A549 (cell line): ENCODE measurements around the gene TIMP1. TPM values are rescaled to one million over a fixed set of nuclear protein-coding genes. Genes with fewer than 3 reads are reported as not detected.

ENCODE experiments used
- ATAC-seq, 2 experiments: fragments of 200-7000 bp in 1 of 2; fragments of >200 bp in 1 of 2; cut with Nextera tagmentation in 1 of 2; cut with Tn5 transposase in 1 of 2; 3 replicates each; pipeline versions ENCODE4 v1.8.0 to v1.9.1; 2018 to 2020; ENCODE audit warnings: mild to moderate bottlenecking in 1 of 2, moderate library complexity in 1 of 2
- CTCF ChIA-PET: fragments of 300-600 bp; sonication (Branson Sonifier 250); formaldehyde crosslinking; extraction: SDS; loops from one replicate; lab custom pipeline; 2021; ENCODE audit warnings: antibody characterized with exemption, inconsistent platforms; lab: Yijun Ruan, JAX
- POLR2A ChIA-PET: fragments of 350-600 bp; formaldehyde crosslinking; extraction: SDS; loops from one replicate; lab custom pipeline; 2021; ENCODE audit warnings: antibody characterized with exemption, inconsistent platforms; lab: Yijun Ruan, JAX
- DNase-seq, 2 experiments: peaks; one replicate each; pipeline versions ENCODE4 v3.0.0 to v3.0.0-alpha.2; 2011 to 2016; ENCODE audit warnings: low read depth in 1 of 2, low spot score in 1 of 2
- FAIRE-seq: peaks from 2 replicates; lab custom pipeline; 2011; peaks lifted over from hg19 to GRCh38; lab: Jason Lieb, UNC
- H3K27ac ChIP-seq, 2 experiments: fragments of >200 bp; sonication (Bioruptor Twin); formaldehyde crosslinking; 3 replicates each; pipeline ENCODE4 v1.5.1; 2016 to 2017
- H3K4me1 ChIP-seq: fragments of >200 bp; sonication (Bioruptor Twin); formaldehyde crosslinking; 3 replicates; pipeline ENCODE4 v1.6.1; 2016
- H3K4me2 ChIP-seq: fragments of >200 bp; sonication (Bioruptor Twin); formaldehyde crosslinking; 3 replicates; pipeline ENCODE4 v1.6.1; 2016
- H3K4me3 ChIP-seq: fragments of >200 bp; sonication (Bioruptor Twin); formaldehyde crosslinking; 3 replicates; pipeline ENCODE4 v1.5.1; 2016
- H3K9me3 ChIP-seq: fragments of >200 bp; sonication (Bioruptor Twin); formaldehyde crosslinking; 3 replicates; pipeline ENCODE4 v1.6.1; 2016
- EHF ChIP-seq: fragments of 250-450 bp; sonication (Bioruptor Pico); IDR thresholded peaks from 2 replicates; pipeline ENCODE4 v1.5.0; 2020; ENCODE audit warnings: mild to moderate bottlenecking
- EHMT2 ChIP-seq: fragments of 200-600 bp; sonication (generic); IDR thresholded peaks from 2 replicates; pipeline ENCODE4 v1.6.1; 2016; ENCODE audit warnings: antibody characterized with exemption, low read depth, mild to moderate bottlenecking, moderate library complexity
- ESRRA ChIP-seq: fragments of 150-350 bp; IDR thresholded peaks from 2 replicates; pipeline ENCODE4 v1.6.1; 2014; ENCODE audit warnings: mild to moderate bottlenecking, low read length, borderline replicate concordance
- FOSL2 ChIP-seq, 2 experiments: fragments of 450-650 bp in 1 of 2; fragments of >200 bp in 1 of 2; sonication (Bioruptor Twin) in 1 of 2; formaldehyde crosslinking; IDR thresholded peaks; 2 replicates each; pipeline versions ENCODE4 v1.5.0 to v1.6.1; 2016 to 2020; ENCODE audit warnings: mild to moderate bottlenecking in 1 of 2, moderate library complexity in 1 of 2
- GATA3 ChIP-seq: IDR thresholded peaks from 2 replicates; pipeline ENCODE4 v1.6.1; 2012; ENCODE audit warnings: borderline replicate concordance
- KDM1A ChIP-seq: fragments of 200-600 bp; sonication (generic); IDR thresholded peaks from 2 replicates; pipeline ENCODE4 v1.6.1; 2016; ENCODE audit warnings: low read depth, mild to moderate bottlenecking
- PHF8 ChIP-seq: fragments of 200-600 bp; sonication (generic); IDR thresholded peaks from 2 replicates; pipeline ENCODE4 v1.6.1; 2016; ENCODE audit warnings: low read depth, mild to moderate bottlenecking, antibody characterized with exemption, moderate library complexity, borderline replicate concordance
- POLR2A ChIP-seq: IDR thresholded peaks from 2 replicates; pipeline ENCODE4 v1.6.1; 2012; ENCODE audit warnings: mild to moderate bottlenecking, low read length
- POLR2AphosphoS2 ChIP-seq: conservative IDR thresholded peaks from 2 replicates; pipeline ENCODE4 v1.6.1; 2012; ENCODE audit warnings: low read length, improper control_type of control experiment, inconsistent platforms
- RAD21 ChIP-seq, 2 experiments: fragments of >200 bp in 1 of 2; sonication (Bioruptor Twin) in 1 of 2; formaldehyde crosslinking in 1 of 2; IDR thresholded peaks in 1 of 2; conservative IDR thresholded peaks in 1 of 2; 2 replicates in 1 of 2; 3 replicates in 1 of 2; pipeline ENCODE4 v1.6.1; 2012 to 2018; ENCODE audit warnings: inconsistent platforms in 1 of 2
- RNF2 ChIP-seq: fragments of 200-600 bp; sonication (generic); IDR thresholded peaks from 2 replicates; pipeline ENCODE4 v1.6.1; 2016; ENCODE audit warnings: low read depth, mild to moderate bottlenecking, antibody characterized with exemption, moderate library complexity, borderline replicate concordance
- SMC3 ChIP-seq: fragments of >200 bp; sonication (Bioruptor Twin); formaldehyde crosslinking; IDR thresholded peaks from 3 replicates; pipeline ENCODE4 v1.6.1; 2018; ENCODE audit warnings: inconsistent platforms
- TFCP2L1 ChIP-seq: fragments of 250-450 bp; sonication (Bioruptor Pico); IDR thresholded peaks from 2 replicates; pipeline ENCODE4 v1.5.0; 2021; ENCODE audit warnings: mild to moderate bottlenecking
- ZC3H11A ChIP-seq: fragments of 450-650 bp; IDR thresholded peaks from 2 replicates; pipeline ENCODE4 v1.6.1; 2014; ENCODE audit warnings: antibody characterized with exemption, mild to moderate bottlenecking
- WGBS: methylation state at CpG from one replicate; pipeline ENCODE4 v1.1.6; 2017; ENCODE audit errors: missing lambda C conversion rate; 5-methylcytosine and 5-hydroxymethylcytosine counted together
- polyA plus RNA-seq, 4 experiments: library from polyadenylated mRNA; depleted of rRNA in 3 of 4; stranded (reverse); fragments of >200 nt; fragmentation: RNase III in 1 of 4; extraction: RNeasy Plus Mini Kit Qiagen cat#74134 plus additional on column Dnase treatment in 1 of 4; gene quantifications; 2 replicates in 3 of 4; 3 replicates in 1 of 4; pipeline ENCODE4 v1.2.3, GENCODE V29; 2011 to 2017
- TF ChIP-seq, protein P1 (sequence below): IDR thresholded peaks from 2 replicates; pipeline ENCODE4 v1.6.1; 2012
- TF ChIP-seq, protein P2 (sequence below): IDR thresholded peaks from 2 replicates; pipeline ENCODE4 v1.6.1; 2012
- TF ChIP-seq, protein P3 (sequence below): fragments of >200 bp; sonication (Bioruptor Twin); formaldehyde crosslinking; IDR thresholded peaks from 3 replicates; pipeline ENCODE4 v1.5.1; 2016
- TF ChIP-seq, protein P4 (sequence below): IDR thresholded peaks from 2 replicates; pipeline ENCODE4 v1.6.1; 2012; ENCODE audit warnings: low read depth, borderline replicate concordance
- TF ChIP-seq, protein P5 (sequence below): fragments of 150-350 bp; IDR thresholded peaks from 2 replicates; pipeline ENCODE4 v1.6.1; 2014; ENCODE audit warnings: low read depth, mild to moderate bottlenecking, low read length
- TF ChIP-seq, protein P6 (sequence below): fragments of >200 bp; sonication (Bioruptor Twin); formaldehyde crosslinking; IDR thresholded peaks from 3 replicates; pipeline ENCODE4 v1.6.1; 2016
- TF ChIP-seq, protein P7 (sequence below): fragments of 200-600 bp; sonication (generic); IDR thresholded peaks from 2 replicates; pipeline ENCODE4 v1.6.1; 2016; ENCODE audit warnings: antibody characterized with exemption, mild to moderate bottlenecking, moderate library complexity

The TIMP1 gene
- polyA plus RNA-seq, 2 of the 4 experiments (the other 2 are of a cell fraction): 83.2 to 144 TPM

DNA sequence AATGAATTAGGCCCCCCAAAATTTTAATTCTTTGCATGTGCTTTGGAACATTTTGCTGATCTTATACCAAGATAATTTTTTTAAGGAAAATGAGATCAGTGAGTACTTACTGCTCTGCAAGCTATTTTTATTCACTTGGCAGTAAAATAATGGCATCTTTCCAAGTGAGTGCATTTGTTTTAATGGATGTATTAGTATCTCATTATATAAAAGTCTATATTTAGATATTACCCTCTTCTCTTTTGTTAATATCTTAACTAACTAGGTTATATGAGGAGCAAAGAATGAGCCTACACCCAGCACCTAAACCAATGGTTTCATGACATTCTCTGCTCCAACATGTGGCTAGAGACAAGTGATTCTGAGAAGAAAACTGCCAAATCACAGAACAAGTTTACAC, 42.4 kb upstream of the TIMP1 start (continued):
- TF ChIP-seq SMC3 (no peak), PHF8 (no peak), ZC3H11A (no peak), POLR2A (no peak), EHF (CRISPR knock-in tag) (no peak), FOSL2 (IDR thresholded peaks at IDR 0.05) (no peak), FOSL2 (CRISPR knock-in tag; IDR thresholded peaks at IDR 0.05) (no peak), POLR2AphosphoS2 (no peak)
- TF ChIP-seq, protein P1, sequence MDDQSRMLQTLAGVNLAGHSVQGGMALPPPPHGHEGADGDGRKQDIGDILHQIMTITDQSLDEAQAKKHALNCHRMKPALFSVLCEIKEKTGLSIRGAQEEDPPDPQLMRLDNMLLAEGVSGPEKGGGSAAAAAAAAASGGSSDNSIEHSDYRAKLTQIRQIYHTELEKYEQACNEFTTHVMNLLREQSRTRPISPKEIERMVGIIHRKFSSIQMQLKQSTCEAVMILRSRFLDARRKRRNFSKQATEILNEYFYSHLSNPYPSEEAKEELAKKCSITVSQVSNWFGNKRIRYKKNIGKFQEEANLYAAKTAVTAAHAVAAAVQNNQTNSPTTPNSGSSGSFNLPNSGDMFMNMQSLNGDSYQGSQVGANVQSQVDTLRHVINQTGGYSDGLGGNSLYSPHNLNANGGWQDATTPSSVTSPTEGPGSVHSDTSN: no peak
- TF ChIP-seq, all 56 proteins: peak for 0

DNA sequence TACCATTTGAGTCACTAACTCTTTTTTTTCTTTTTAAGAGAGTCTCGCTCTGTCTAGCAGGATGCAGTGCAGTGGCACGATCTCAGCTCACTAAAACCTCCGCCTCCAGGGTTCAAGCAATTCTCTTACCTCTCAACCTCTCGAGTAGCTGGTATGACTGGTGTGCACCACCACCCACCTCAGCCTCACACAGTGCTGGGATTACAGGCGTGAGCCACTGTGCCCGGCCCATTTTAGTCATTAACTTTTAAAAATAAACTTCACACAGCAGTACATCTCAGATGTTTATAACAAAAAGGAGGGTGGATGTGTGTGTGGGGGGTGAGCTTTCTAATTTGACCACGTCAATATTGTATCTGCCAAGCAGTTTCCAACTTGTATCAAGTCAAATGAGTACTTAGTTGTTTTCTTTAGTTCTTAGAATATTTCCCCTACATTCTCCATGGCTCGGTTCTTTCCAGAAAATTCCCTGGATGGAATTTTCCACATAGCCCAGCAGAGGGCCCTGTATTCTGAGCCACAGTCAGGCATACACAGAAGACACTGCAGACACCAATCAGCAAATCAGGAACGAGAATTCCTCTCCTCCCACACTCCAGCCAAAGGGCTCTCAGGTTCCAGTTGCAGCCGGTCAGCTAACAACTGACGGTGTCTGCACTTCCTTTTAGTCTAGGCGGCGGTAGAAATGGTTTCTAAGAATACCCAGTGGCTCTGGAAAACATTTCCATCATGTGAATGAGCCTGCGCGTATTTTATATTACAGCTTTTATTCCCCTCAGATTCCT, 41.3 kb upstream of the TIMP1 start:
- no peak overlapping the region for H3K4me3 ChIP-seq
- ChIA-PET CTCF (interaction anchor here (0.5 to 4.0 kb wide), 23 partner anchors 9 to 396 kb away, joined by 3 to 21 read pairs (median 4); partner anchors contain the start of genes RBM10 and TIMP1), POLR2A (interaction anchor here (0.7 to 1.5 kb wide), 3 partner anchors 15 to 323 kb away, joined by 3 to 11 read pairs (median 3); no protein-coding TSS in a partner anchor)
- peak; percentile 33; the same call in 1 of the 2 replicates for TF ChIP-seq POLR2A
- TF ChIP-seq RNF2: no peak
- TF ChIP-seq ESRRA: no peak
- TF ChIP-seq, protein P2, sequence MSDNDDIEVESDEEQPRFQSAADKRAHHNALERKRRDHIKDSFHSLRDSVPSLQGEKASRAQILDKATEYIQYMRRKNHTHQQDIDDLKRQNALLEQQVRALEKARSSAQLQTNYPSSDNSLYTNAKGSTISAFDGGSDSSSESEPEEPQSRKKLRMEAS: peak; percentile 26; the same call in 1 of the 2 replicates
- no peak for TF ChIP-seq KDM1A
- TF ChIP-seq EHF (CRISPR knock-in tag): no peak
- TF ChIP-seq SMC3: peak; percentile 54; the same call in 2 of the 3 replicates
- TF ChIP-seq, protein P3, sequence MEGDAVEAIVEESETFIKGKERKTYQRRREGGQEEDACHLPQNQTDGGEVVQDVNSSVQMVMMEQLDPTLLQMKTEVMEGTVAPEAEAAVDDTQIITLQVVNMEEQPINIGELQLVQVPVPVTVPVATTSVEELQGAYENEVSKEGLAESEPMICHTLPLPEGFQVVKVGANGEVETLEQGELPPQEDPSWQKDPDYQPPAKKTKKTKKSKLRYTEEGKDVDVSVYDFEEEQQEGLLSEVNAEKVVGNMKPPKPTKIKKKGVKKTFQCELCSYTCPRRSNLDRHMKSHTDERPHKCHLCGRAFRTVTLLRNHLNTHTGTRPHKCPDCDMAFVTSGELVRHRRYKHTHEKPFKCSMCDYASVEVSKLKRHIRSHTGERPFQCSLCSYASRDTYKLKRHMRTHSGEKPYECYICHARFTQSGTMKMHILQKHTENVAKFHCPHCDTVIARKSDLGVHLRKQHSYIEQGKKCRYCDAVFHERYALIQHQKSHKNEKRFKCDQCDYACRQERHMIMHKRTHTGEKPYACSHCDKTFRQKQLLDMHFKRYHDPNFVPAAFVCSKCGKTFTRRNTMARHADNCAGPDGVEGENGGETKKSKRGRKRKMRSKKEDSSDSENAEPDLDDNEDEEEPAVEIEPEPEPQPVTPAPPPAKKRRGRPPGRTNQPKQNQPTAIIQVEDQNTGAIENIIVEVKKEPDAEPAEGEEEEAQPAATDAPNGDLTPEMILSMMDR: peak; percentile 54
- TF ChIP-seq RAD21 (conservative IDR thresholded peaks at IDR 0.05 in 1 of 2, IDR thresholded peaks at IDR 0.05 in 1 of 2): peak; percentile 50 to 62
- peak overlapping the region; percentile 37 to 72; a peak in 4 of 6 replicates for H3K27ac ChIP-seq
- peak; percentile 90 to 91 for DNase-seq
- WGBS: 35% methylated on average over 15 of the region's 15 CpGs
- peak; percentile 18 for FAIRE-seq
- no peaks in the 10 kb centered on the region for H3K9me3 ChIP-seq
- H3K4me2 ChIP-seq: peak overlapping the region; percentile 64
- H3K4me1 ChIP-seq: no peaks in the 10 kb centered on the region
- ATAC-seq: peak; percentile 100

DNA sequence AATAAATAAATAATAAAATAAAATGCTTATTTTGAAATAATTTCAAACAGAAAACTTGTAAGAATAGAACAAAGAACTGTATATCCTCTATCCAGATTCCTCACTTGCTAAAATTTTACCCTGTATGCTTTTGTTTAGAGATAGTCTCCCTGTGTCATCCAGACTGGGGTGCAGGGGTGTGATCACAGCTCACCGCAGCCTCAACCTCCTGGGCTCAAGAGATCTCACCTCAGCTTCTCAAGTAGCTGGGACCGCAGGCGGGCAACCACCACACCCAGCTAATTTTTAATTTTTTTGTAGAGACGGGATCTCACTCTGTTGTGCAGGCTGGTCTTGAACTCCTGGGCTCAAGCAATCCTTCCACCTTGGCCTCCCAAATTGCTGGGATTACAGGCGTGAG, 38.7 kb upstream of the TIMP1 start:
- DNase-seq (no peak), ATAC-seq (no peak), FAIRE-seq (no peak)
- CTCF ChIA-PET: interaction anchor here (1.4 kb wide), 1 partner anchor 102 kb away, joined by 3 read pairs; no protein-coding TSS in a partner anchor
- Histone ChIP-seq H3K4me2 (no peak overlapping the region), H3K4me1 (no peaks in the 10 kb centered on the region), H3K9me3 (no peaks in the 10 kb centered on the region), H3K27ac (no peak overlapping the region), H3K4me3 (no peak overlapping the region)
- 88% methylated on average over 5 of the region's 5 CpGs for WGBS
- POLR2A ChIA-PET: no interaction called here
- TF ChIP-seq, protein P4, sequence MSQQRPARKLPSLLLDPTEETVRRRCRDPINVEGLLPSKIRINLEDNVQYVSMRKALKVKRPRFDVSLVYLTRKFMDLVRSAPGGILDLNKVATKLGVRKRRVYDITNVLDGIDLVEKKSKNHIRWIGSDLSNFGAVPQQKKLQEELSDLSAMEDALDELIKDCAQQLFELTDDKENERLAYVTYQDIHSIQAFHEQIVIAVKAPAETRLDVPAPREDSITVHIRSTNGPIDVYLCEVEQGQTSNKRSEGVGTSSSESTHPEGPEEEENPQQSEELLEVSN: no peak
- no peak for TF ChIP-seq EHMT2
- TF ChIP-seq, protein P5, sequence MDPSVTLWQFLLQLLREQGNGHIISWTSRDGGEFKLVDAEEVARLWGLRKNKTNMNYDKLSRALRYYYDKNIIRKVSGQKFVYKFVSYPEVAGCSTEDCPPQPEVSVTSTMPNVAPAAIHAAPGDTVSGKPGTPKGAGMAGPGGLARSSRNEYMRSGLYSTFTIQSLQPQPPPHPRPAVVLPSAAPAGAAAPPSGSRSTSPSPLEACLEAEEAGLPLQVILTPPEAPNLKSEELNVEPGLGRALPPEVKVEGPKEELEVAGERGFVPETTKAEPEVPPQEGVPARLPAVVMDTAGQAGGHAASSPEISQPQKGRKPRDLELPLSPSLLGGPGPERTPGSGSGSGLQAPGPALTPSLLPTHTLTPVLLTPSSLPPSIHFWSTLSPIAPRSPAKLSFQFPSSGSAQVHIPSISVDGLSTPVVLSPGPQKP: no peak
- no peak for TF ChIP-seq GATA3
- TF ChIP-seq TFCP2L1: no peak
- TF ChIP-seq, protein P6, sequence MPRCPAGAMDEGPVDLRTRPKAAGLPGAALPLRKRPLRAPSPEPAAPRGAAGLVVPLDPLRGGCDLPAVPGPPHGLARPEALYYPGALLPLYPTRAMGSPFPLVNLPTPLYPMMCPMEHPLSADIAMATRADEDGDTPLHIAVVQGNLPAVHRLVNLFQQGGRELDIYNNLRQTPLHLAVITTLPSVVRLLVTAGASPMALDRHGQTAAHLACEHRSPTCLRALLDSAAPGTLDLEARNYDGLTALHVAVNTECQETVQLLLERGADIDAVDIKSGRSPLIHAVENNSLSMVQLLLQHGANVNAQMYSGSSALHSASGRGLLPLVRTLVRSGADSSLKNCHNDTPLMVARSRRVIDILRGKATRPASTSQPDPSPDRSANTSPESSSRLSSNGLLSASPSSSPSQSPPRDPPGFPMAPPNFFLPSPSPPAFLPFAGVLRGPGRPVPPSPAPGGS: no peak
- TF ChIP-seq, protein P1: no peak
- TF ChIP-seq, protein P7, sequence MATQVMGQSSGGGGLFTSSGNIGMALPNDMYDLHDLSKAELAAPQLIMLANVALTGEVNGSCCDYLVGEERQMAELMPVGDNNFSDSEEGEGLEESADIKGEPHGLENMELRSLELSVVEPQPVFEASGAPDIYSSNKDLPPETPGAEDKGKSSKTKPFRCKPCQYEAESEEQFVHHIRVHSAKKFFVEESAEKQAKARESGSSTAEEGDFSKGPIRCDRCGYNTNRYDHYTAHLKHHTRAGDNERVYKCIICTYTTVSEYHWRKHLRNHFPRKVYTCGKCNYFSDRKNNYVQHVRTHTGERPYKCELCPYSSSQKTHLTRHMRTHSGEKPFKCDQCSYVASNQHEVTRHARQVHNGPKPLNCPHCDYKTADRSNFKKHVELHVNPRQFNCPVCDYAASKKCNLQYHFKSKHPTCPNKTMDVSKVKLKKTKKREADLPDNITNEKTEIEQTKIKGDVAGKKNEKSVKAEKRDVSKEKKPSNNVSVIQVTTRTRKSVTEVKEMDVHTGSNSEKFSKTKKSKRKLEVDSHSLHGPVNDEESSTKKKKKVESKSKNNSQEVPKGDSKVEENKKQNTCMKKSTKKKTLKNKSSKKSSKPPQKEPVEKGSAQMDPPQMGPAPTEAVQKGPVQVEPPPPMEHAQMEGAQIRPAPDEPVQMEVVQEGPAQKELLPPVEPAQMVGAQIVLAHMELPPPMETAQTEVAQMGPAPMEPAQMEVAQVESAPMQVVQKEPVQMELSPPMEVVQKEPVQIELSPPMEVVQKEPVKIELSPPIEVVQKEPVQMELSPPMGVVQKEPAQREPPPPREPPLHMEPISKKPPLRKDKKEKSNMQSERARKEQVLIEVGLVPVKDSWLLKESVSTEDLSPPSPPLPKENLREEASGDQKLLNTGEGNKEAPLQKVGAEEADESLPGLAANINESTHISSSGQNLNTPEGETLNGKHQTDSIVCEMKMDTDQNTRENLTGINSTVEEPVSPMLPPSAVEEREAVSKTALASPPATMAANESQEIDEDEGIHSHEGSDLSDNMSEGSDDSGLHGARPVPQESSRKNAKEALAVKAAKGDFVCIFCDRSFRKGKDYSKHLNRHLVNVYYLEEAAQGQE: no peak
